Endothelial cell (in vitro differentiated cells): ENCODE data around the gene FAM193A. TPM values are rescaled to one million over a fixed set of nuclear protein-coding genes. Genes with fewer than 3 reads are reported as not detected.

Source experiments
- DNase-seq: peaks from one replicate; pipeline ENCODE4 v3.0.0; 2021; ENCODE audit warnings: low spot score
- H3K27ac Mint-ChIP-seq: one replicate; pipeline ENCODE4 v1.8.0; 2021; ENCODE audit warnings: mixed read lengths, inconsistent platforms; ENCODE audit not compliant: unreplicated experiment
- H3K27me3 Mint-ChIP-seq: one replicate; pipeline ENCODE4 v1.8.0; 2021; ENCODE audit warnings: mild to moderate bottlenecking, moderate library complexity, mixed read lengths, inconsistent platforms; ENCODE audit not compliant: unreplicated experiment
- H3K36me3 Mint-ChIP-seq: one replicate; pipeline ENCODE4 v1.8.0; 2021; ENCODE audit warnings: mild to moderate bottlenecking, low read depth, mixed read lengths, inconsistent platforms; ENCODE audit not compliant: unreplicated experiment
- H3K4me1 Mint-ChIP-seq: one replicate; pipeline ENCODE4 v1.8.0; 2021; ENCODE audit warnings: mild to moderate bottlenecking, mixed read lengths, inconsistent platforms; ENCODE audit not compliant: unreplicated experiment
- H3K4me3 Mint-ChIP-seq: one replicate; pipeline ENCODE4 v1.8.0; 2021; ENCODE audit warnings: mild to moderate bottlenecking, mixed read lengths, inconsistent platforms; ENCODE audit not compliant: unreplicated experiment
- H3K9me3 Mint-ChIP-seq: one replicate; pipeline ENCODE4 v1.8.0; 2021; ENCODE audit warnings: mixed read lengths, inconsistent platforms; ENCODE audit not compliant: unreplicated experiment
- CTCF ChIP-seq: fragments of 200-600 bp; sonication (generic); IDR thresholded peaks from one replicate; pipeline ENCODE4 v1.5.0; 2021; ENCODE audit warnings: antibody characterized with exemption; ENCODE audit not compliant: unreplicated experiment
- total RNA-seq: library from RNA; stranded (reverse); fragmentation: NEBNext Ultra II Directional; extraction: Animal tissue kit (Norgen Biotek cat#: 25700); gene quantifications from one replicate; pipeline ENCODE4 v1.2.1, GENCODE V29; 2021; ENCODE audit not compliant: unreplicated experiment

FAM193A gene
- total RNA-seq, 1 donor from 2014 or later: 33.7 TPM

DNA sequence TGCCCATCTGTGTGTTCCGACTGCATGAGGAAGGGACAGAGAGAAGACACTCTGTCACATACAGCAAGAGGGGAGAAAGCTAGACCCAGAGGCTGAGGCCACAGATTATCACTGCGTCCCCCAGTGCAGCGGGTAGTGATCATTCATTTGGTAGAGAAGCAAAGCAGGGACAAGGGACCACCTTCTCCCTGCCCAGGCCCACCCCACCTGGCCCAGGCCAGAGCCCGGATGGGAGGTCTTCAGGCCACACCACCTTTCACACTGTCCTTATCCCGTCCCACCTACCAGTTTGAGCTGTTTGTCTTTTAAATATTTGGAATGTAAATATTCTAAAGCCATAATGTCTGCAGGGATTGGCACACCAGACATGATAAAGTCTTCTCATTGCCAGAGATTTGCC lies 209.1 kb downstream of the FAM193A start:
- peaks cover 7% of the 10 kb centered on the region for H3K4me1 Mint-ChIP-seq
- no peaks in the 10 kb centered on the region for H3K9me3 Mint-ChIP-seq
- peaks cover 11% of the 10 kb centered on the region for H3K27me3 Mint-ChIP-seq
- H3K4me3 Mint-ChIP-seq: no peak overlapping the region
- TF ChIP-seq CTCF: no peak
- H3K36me3 Mint-ChIP-seq: peaks cover 28% of the 10 kb centered on the region
- no peak overlapping the region for H3K27ac Mint-ChIP-seq
- no peak for DNase-seq

DNA sequence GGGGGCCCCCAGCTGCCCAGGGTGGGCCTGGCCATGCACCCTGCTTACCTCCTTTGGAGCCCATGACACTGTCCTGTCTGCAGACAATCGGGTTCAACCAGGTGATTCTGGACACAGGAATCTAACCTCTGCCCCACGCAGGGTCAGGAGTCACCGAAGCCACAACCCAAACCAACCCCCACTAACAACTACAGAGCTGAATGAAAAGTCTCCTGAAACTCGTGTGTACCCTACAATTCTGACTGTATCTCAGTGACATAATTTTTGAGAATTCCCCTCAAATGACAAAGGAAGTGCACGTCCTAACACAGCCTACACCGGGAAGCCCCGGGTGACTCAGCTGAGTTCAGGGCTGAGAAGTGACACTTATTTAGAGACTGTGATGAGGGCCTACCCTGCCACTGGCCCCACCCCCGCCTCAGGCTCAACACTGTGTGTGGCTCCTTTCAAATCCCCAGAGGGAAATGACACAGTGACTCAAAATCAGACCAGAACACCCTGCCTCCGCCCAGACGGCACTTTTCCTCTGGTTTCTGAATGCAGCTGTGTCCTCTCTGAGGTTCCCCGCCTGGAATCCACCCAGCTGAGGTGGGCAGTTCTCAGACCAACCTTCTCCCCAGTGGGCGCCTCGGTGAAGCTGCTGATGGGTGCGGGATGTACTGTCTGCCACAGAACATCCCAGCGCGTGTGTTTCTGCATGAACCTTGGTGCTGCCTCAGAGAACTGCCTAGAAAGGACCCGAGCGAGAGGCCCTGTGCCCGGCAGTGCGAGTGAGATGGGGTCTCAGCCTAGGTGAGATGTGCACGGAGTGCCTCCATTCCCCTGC lies 209.7 kb downstream of the FAM193A start:
- Mint-ChIP-seq H3K9me3 (no peaks in the 10 kb centered on the region), H3K27ac (no peak overlapping the region), H3K4me1 (peaks cover 7% of the 10 kb centered on the region), H3K36me3 (peaks cover 28% of the 10 kb centered on the region), H3K4me3 (no peak overlapping the region), H3K27me3 (peaks cover 11% of the 10 kb centered on the region)
- DNase-seq: no peak
- TF ChIP-seq CTCF: no peak

GRCh38 chr4:2746891-2747695 lies 210.6 kb downstream of the FAM193A start:
- DNase-seq: no peak
- peaks cover 7% of the 10 kb centered on the region for H3K4me1 Mint-ChIP-seq
- peak overlapping the region; percentile 89 for H3K4me3 Mint-ChIP-seq
- peaks cover 27% of the 10 kb centered on the region for H3K36me3 Mint-ChIP-seq
- H3K9me3 Mint-ChIP-seq: no peaks in the 10 kb centered on the region
- no peak for TF ChIP-seq CTCF
- H3K27ac Mint-ChIP-seq: no peak overlapping the region
- H3K27me3 Mint-ChIP-seq: peaks cover 14% of the 10 kb centered on the region

GRCh38 chr4:2750719-2751605 lies 214.5 kb downstream of the FAM193A start:
- Mint-ChIP-seq H3K4me1 (peaks cover 14% of the 10 kb centered on the region), H3K4me3 (no peak overlapping the region), H3K9me3 (no peaks in the 10 kb centered on the region), H3K27ac (no peak overlapping the region), H3K36me3 (peaks cover 21% of the 10 kb centered on the region), H3K27me3 (peaks cover 13% of the 10 kb centered on the region)
- DNase-seq: no peak
- no peak for TF ChIP-seq CTCF
